CD4-positive, alpha-beta T cell treated with Interleukin-4 for 4 hours (primary cell): ENCODE data around the gene ZNHIT2.
A peak's percentile ranks its signal among the peaks of the same experiment; 100 is the strongest.

ENCODE experiments used
- DNase-seq: peaks from one replicate; pipeline ENCODE4 v3.0.0-alpha.2; 2020

ZNHIT2 gene

GRCh38 chr11:65102142-65103095, 15.1 kb downstream of the ZNHIT2 start:
- no peak for DNase-seq

GRCh38 chr11:65100674-65101350, 16.7 kb downstream of the ZNHIT2 start:
- no peak for DNase-seq

GRCh38 chr11:65096926-65097325, 20.6 kb downstream of the ZNHIT2 start:
- no peak for DNase-seq

DNA sequence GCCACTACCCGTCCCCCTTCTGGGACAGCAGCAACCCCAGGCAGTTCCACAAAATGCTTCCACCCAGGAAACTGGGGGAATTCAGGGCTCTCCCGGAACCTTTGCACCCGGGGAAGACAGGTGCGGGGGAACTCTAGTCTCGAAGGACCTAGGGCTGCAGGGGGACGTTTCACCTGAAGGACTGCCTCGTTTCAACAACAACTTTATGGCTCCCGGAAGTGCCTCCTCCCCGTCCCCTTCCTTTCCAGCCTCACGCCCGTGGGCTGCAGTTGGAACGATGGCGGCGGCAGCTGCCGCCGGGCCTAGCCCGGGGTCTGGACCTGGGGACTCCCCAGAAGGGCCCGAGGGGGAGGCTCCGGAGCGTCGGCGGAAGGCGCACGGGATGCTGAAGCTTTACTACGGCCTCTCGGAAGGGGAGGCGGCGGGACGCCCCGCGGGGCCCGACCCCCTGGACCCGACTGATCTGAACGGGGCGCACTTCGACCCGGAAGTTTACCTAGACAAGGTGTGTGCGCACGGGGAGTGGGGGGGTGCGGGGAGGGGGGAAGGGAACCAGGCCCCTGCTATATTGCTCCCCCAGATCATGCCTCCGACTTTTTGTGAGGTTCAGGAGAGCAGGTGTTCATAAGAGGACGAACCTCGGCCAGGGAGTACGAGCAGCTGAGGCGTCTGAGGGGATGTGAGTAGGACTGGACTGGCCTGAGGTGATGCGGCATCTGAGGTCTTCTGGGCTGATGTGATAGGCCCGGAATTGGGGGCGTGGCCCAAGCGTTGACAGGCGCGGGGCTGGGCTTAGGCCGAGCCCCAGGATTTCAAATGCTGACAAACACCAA, 21.3 kb downstream of the ZNHIT2 start, which contains the start of gene VPS51:
Gene VPS51 (plus strand): TSS at position 241 of the 833 bp plus-strand sequence. CDS start 37 bp downstream, at position 278.
- DNase-seq, result peak; percentile 89

- no peak for DNase-seq
These were observed 22.1 kb downstream of the ZNHIT2 start for GRCh38 chr11:65095427-65095826.

- DNase-seq, result no peak
These were observed 26.9 kb downstream of the ZNHIT2 start for GRCh38 chr11:65090628-65091027.

DNA sequence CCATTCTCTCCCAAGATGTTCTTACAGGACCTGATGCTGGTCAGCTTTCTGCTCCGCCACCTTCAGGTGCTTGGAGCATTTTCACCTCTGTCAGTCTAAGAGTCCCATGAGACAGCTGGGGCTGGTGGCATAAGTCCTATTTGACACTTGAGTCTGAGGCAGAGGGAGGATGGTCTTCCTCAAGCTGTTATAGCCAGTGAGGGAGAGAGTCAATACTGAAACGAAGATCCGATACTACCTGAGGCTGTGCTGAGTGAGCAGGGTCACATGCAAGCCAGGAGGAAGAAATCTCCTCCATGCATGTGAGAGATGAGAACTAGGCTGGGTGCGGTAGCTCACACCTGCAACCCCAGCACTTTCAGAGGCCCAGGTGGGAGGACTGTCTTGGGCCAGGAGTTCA, 27.9 kb downstream of the ZNHIT2 start:
- DNase-seq, result no peak

GRCh38 chr11:65087827-65088226, 29.7 kb downstream of the ZNHIT2 start:
- DNase-seq, result no peak

DNA sequence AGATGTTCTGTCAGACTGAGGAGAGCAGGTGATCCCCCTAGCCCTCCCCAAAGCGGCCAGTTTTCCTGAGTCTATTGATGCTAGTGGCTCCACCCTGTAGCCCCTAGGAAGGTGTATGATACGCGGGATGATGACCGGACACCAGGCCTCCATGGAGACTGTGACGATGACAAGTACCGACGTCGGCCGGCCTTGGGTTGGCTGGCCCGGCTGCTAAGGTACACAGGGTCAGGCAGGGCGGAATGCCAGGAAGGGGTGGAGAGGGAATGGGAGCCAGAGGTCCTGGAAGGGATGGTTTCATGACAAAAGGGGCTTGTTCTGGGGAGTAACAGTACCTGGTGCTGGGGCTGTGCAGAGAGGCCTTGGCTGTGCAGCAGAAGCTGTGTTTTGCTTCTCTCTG, 30.3 kb downstream of the ZNHIT2 start:
- no peak for DNase-seq

DNA sequence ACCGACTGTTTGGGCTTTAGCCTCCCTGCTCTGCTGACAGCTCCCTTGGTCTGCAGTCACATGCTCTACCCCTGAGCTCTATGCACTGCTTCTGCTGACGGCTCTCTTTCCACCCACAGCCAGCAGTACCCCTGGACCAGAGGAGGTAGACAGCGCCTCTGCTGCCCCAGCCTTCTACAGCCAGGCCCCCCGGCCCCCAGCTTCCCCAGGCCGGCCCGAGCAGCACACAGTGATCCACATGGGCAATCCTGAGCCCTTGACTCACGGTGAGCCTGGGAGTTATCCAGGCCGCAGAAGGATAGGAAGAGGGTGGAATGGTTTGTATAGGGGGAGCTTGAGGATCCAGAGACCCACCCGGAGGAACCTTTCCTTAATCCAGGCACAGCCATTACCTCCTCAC, 30.7 kb downstream of the ZNHIT2 start:
- DNase-seq, result no peak

DNA sequence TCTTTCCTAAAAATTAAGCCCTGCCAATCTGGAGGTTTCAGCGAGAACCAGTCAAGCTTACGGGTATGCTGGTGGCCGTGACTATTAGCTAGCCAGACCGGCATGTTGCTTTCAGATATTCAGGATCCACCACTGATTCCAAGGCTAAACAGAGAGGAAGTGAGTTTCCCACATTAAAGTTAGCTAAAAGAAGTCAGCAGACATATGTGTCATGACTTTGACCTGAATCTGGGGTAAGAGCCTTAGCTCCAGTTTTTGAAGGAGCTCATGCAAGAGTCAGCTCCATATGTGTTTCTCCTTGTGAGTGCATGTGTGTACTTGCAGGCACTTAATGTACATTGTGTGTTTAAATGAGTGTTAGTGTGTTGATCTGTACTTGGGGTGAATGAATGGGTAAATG, 32.1 kb downstream of the ZNHIT2 start:
- DNase-seq, result no peak

DNA sequence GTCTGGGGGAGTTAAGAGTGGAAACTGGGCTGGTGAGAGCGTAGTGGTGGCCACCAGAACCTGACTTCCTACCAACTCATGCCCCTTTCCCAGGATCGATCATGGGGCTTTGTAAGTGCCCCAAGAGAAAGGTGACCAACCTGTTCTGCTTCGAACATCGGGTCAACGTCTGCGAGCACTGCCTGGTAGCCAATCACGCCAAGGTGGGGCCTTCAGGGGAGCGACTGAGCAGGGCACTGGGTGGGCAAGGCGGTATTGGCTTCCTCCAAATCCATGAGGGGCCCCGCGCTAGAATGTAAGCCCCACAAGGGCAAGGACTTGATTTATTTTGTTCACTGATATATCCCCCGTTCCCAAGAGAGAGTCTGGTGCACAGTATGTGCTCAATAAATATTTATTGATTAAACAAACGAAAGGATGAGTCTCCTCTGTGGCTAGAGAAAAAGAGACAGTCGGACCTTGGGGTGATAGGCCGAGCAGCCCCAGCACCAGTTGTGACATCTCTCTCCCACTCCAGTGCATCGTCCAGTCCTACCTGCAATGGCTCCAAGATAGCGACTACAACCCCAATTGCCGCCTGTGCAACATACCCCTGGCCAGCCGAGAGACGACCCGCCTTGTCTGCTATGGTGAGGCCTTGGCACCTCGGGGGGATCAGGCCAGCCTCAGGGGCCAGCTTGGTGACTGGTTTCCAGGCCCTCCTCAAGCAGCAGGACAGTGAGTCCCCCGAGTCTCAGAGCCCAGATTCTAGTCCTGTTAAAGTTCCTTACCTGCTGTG, 32.7 kb downstream of the ZNHIT2 start:
- DNase-seq, result no peak

DNA sequence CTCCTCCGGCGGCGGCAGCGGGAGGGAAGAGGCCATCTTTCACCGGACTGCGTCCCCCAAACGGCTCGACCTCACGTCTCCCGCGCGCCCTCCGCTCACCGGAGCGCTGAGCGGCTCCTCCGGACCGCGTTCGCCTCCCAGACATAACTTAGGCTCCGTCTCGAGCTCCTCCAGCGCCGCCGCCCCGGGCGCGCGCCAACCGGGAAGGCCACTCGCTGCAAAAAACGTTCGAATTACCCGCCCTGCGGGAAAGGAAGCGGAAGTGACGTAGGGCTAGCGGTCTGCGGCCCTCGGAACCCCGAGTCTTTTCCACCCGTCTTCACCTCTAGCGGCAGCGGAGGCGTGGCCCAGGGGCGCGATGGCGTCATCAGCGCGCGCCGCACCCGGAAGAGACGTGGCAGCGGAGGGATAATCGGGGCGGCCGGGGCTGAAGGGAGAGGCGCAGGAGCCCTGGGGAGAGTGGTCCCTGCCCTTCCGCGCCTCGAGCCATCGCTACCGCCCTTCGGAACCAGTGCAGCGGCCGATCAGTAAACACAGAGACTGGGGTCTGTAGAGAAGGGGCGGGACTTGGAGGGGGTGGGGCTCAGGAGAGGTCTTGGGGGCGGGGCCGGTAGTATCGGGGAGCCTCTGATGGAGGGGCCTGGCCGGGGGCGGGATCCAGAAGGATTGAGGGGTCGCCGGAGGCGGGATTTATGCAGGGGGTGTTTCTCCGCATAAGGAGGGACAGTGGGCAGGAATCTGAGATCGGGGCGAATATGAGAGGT, 33.5 kb downstream of the ZNHIT2 start, which contains the start of the genes CDCA5 and ZFPL1:
Gene CDCA5 (minus strand): TSS at position 207 of the 764 bp plus-strand sequence. CDS start 62 bp downstream, at position 145.
Gene ZFPL1 (plus strand): TSS at position 389 of the 764 bp plus-strand sequence. CDS start 477 bp downstream, outside the sequence.
- peak; percentile 96 for DNase-seq

DNA sequence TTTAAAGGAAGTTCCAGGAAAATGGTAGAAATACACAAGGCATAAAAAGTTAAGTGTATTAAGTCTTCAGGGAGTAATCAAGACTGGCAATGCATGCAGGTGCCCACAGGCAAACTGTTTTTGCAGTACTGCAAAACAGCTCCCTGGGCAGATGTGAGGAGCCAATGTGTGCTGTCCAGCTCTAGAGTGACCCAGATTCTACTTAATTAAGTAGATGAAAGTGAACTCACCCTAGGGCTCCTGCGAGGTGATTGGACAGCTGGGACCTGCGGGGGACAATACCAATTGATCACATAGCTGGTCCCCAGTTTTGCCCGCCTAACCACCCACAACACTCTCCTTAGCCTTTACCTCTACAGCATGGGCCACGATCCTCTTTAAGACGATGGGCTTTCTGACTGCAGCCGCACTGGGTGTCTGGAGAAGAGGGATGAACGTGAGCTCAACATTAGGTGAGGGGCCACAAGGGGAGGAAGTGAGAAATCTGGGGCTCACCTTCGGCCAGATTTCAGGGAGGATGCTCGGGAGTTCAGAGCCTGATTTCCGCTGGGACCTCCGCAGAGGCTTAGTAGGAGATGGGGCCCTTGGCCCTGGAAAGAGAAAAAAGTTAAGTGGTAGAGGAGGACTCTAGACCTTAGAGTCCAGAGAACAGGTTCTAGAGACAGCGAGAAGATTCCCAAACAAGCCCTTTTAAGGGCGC, 34.2 kb downstream of the ZNHIT2 start:
- DNase-seq, result no peak

- DNase-seq, result no peak
These were observed 38.6 kb downstream of the ZNHIT2 start for GRCh38 chr11:65078786-65079342.

- DNase-seq, result peak; percentile 77
These were observed 39.4 kb downstream of the ZNHIT2 start for GRCh38 chr11:65078151-65078550.

DNA sequence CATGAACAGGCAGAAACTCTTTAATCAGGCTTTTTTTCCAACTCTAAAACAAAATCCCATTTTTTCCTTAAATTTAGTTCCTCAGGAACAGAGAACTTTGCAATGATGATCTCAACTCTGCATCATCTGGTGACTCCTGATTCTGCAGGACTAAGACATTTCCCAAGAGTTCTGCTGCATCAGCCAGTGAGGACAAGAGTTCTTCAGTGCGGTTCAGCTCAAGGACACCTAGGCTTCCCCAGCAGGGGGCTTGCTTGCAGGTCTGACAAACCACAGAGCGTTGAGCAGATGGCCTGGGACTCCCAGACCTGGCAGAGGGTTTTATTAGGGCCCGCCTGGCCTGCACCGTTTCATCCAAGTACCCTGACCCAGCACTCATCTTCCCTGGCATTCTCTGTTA, 40.0 kb downstream of the ZNHIT2 start:
- DNase-seq, result no peak

- no peak for DNase-seq
These were observed 44.9 kb downstream of the ZNHIT2 start for GRCh38 chr11:65072631-65072966.

GRCh38 chr11:65071907-65072630, 45.4 kb downstream of the ZNHIT2 start:
- no peak for DNase-seq

GRCh38 chr11:65069217-65069616, 48.3 kb downstream of the ZNHIT2 start:
- no peak for DNase-seq
